ENCODE data around the gene SCGB1D2.

Gene SCGB1D2

GRCh38 chr11:62260261-62260953 is 18.4 kb downstream of the SCGB1D2 start:
- DNase-seq = no peak

- no peak for DNase-seq
Measured at GRCh38 chr11:62264004-62264403, 22.0 kb downstream of the SCGB1D2 start.

DNA sequence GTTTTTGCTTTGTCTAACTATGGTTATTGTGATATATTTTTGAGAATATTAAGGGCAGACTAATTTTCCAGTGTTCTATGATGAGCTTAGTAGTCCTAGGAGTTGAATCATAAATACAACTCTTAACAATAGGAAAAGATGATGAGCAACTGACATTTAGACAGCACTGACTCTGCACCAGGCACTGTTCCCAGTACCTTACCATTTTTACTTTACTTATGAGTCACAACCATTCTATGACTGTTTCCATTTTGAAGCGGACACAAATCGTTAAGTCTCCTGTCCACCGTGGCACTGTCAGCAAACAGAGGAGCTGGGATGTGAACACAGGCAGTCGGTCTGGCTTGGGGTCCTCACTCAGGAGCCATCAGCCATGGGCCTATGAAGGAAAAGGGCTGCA is 24.5 kb downstream of the SCGB1D2 start:
- DNase-seq = no peak

DNA sequence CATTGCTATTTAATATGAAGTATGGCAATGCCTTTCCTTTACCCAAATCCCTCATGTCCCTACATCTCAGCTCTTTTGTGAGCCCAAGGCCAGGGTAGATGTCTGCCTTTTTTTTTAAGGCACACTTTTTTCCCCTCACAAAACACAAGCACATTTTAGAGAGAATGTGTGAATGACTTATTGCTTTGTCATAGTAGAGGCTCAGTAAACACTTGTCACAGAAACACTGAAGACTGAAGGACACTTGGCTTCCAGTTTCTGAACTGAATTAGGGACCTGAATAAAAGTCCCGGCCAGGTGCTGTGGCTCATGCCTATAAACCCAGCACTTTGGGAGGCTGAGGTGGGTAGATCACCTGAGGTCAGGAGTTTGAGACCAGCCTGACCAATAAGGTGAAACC is 25.0 kb downstream of the SCGB1D2 start:
- DNase-seq = no peak

GRCh38 chr11:62267576-62267975 is 25.5 kb downstream of the SCGB1D2 start:
- DNase-seq = no peak

- no peak for DNase-seq
Measured at GRCh38 chr11:62269654-62270278, 27.7 kb downstream of the SCGB1D2 start, which contains the start of gene SCGB2A2. Gene SCGB2A2 (plus strand): TSS chr11:62270158. CDS start chr11:62270217, 59 bp downstream.

GRCh38 chr11:62273284-62273683 is 31.2 kb downstream of the SCGB1D2 start:
- no peak for DNase-seq

- DNase-seq = no peak
Measured at GRCh38 chr11:62273789-62274275, 31.8 kb downstream of the SCGB1D2 start.

DNA sequence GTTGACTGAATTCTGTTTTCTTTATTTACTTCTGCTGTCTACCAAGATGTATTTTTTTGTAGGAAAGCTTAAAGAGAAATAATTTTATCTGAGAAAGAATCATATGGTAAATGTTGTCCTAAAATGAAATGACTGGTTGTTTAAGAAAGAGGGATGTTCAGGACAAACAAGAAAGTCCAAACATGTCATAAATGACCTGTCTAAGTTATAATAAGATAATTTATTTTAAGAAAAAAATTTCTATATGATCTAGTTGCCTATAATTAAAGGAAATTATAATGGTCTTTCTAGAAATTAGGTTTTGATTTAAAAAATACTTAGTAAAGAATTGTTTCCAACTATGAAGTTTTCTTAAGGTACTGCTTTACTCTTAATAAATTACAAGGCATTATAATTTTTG is 38.4 kb downstream of the SCGB1D2 start:
- no peak for DNase-seq
